Lower lobe of right lung (tissue), 2 donors: Measurements from ENCODE around the gene MAN2B2. TPM values are rescaled to one million over a fixed set of nuclear protein-coding genes. Genes with fewer than 3 reads are reported as not detected.

Experiments
- ATAC-seq, 2 donors: fragments of 200-7000 bp; cut with Tn5 transposase; one replicate each; pipeline ENCODE4 v1.9.1; 2020 to 2022; ENCODE audit warnings: mild to moderate bottlenecking in 2 of 2, moderate library complexity in 2 of 2
- DNase-seq: peaks from one replicate; pipeline ENCODE4 v3.0.0-alpha.2; 2020
- H3K27ac ChIP-seq: fragments of 200-600 bp; one replicate; pipeline ENCODE4 v1.8.0; 2022
- H3K27me3 ChIP-seq: fragments of 200-600 bp; one replicate; pipeline ENCODE4 v1.8.0; 2022; ENCODE audit warnings: low read depth
- H3K36me3 ChIP-seq: fragments of 200-600 bp; one replicate; pipeline ENCODE4 v1.8.0; 2022; ENCODE audit warnings: mild to moderate bottlenecking
- H3K4me1 ChIP-seq: fragments of 200-600 bp; one replicate; pipeline ENCODE4 v1.8.0; 2022
- H3K4me3 ChIP-seq: fragments of 200-600 bp; one replicate; pipeline ENCODE4 v1.8.0; 2022; ENCODE audit warnings: mild to moderate bottlenecking
- H3K9me3 ChIP-seq: fragments of 200-600 bp; one replicate; pipeline ENCODE4 v1.8.0; 2022
- CTCF ChIP-seq: fragments of 200-600 bp; IDR thresholded peaks from one replicate; pipeline ENCODE4 v1.8.0; 2022; ENCODE audit warnings: antibody characterized with exemption, mild to moderate bottlenecking
- intact Hi-C: fragments of 100-400 bp; cut with DNase I; formaldehyde crosslinking; loops from one replicate; pipeline ENCODE4 v1.11.0; 2022
- total RNA-seq: library from RNA; stranded (reverse); fragmentation: NEBNext Ultra II Directional; extraction: Animal tissue kit (Norgen Biotek cat#: 25700); gene quantifications from one replicate; pipeline ENCODE4 v1.2.1, GENCODE V29; 2021
- donor health status: DM: no; HTN: yes; CAD: no; lungs with severe emphysema.

The MAN2B2 gene
- total RNA-seq, 1 donor from 2014 or later, result 41.2 TPM

DNA sequence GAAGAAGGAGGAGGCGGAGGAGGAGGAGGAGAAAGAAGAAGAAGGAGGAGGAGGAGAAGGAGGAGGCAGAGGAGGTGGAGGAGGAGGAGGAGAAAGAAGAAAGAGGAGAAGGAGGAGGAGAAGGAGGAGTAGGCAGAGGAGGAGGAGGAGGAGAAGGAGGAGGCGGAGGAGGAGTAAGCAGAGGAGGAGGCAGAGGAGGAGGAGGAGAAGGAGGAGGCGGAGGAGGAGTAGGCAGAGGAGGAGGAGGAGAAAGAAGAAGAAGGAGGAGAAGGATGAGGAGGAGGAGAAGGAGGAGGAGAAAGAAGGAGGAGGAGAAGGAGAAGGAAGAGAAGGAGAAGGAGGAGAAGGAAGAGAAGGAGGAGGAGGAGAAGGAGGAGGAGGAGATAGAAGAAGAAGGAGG, 85.4 kb downstream of the MAN2B2 start:
- H3K4me1 ChIP-seq, result peaks cover 24% of the 10 kb centered on the region
- ATAC-seq, result no peak
- H3K27me3 ChIP-seq, result peaks cover 24% of the 10 kb centered on the region
- H3K4me3 ChIP-seq, result no peak overlapping the region
- H3K9me3 ChIP-seq, result no peaks in the 10 kb centered on the region
- DNase-seq, result no peak
- TF ChIP-seq CTCF, result no peak
- H3K36me3 ChIP-seq, result no peaks in the 10 kb centered on the region
- intact Hi-C loops, result no loop called here
- no peak overlapping the region for H3K27ac ChIP-seq

DNA sequence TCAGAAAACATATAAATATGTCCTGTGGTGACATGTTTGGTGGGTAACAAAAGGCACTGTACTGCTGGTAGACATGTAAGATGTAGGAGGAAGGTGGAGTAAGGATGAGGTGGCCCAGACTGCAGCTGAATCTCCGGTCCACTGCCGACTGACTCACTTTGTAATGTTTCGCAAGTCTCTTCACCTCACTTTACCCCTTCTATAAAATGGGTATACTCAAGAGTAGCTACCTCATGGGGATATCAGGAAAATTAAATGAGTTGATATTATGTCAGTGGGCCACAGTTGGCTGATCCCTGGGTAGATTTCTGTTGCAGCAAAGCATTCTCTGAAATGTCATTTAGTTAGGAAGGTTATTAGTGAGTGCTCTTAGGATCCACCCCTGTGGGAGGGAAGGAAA, 87.6 kb downstream of the MAN2B2 start:
- no peak for TF ChIP-seq CTCF
- no peak overlapping the region for H3K27ac ChIP-seq
- no peaks in the 10 kb centered on the region for H3K36me3 ChIP-seq
- ATAC-seq (no peak), DNase-seq (no peak)
- no peaks in the 10 kb centered on the region for H3K9me3 ChIP-seq
- peaks cover 28% of the 10 kb centered on the region for H3K27me3 ChIP-seq
- intact Hi-C loops, result no loop called here
- peaks cover 24% of the 10 kb centered on the region for H3K4me1 ChIP-seq
- H3K4me3 ChIP-seq, result no peak overlapping the region

DNA sequence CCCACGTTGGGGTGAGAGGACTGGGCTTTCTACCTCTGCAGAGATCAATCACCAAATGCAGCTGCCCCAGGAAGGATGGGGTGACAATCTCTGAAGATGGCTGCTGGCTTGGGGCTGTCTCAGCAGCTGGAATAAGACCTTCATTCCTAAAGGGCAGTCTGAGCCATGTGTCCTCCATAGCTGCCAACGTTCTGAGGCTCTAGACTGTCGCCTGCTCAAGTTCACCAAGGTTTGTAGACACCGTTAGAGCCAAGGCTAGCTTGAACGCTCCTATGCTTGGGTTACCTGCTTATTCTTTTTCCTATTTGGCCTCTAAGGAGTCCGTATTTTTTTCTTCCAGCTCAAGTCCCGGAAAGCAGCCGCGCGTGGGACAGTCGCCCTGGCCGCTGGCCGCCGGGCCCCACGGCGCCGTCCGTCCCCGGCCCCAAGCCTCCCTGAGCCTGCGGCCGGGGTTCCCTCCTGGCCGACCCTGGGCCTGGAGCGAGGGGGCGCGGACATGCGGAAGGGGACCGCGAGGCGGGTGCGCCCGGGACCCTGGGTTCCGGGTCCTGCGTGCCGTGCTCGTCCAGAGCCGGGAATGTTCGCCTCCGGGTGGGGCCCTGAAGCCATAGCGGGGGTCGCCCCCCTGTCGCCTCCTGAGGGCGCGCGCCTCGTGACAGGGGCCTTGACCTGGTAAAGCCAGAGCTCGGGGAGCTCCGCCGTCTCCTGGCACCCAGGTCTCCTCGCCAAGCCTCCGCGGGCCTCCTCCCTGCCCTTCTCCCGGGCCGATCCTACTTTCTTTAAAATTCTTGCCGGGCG, 88.8 kb downstream of the MAN2B2 start:
- intact Hi-C loops, result no loop called here
- ATAC-seq (peak in 1 of 2 donors; percentile 29), DNase-seq (no peak)
- Histone ChIP-seq H3K27ac (no peak overlapping the region), H3K4me1 (peaks cover 19% of the 10 kb centered on the region), H3K27me3 (peaks cover 28% of the 10 kb centered on the region), H3K4me3 (peak overlapping the region; percentile 38), H3K9me3 (no peaks in the 10 kb centered on the region), H3K36me3 (no peaks in the 10 kb centered on the region)
- TF ChIP-seq CTCF, result no peak

GRCh38 chr4:6665320-6665654, 90.3 kb downstream of the MAN2B2 start:
- intact Hi-C loops, result no loop called here
- ATAC-seq, result no peak

DNA sequence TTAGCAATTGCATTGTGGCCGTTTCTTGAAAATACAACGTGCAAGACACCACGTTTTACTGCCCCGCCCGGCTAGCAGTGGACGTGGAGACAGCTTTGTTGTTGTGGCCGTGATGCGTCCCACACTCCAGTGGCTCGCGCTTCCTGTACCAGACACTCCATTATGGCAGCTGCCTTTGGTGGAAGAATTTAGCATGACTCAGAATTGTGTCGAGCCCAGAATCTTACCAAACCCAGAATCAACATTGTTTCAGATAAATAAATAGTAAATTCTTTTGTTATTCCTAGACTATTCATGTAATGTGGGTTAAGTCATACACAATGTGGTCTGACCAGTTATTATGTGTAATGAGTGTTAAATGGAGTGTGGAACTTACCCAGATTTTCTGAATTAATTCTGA, 93.4 kb downstream of the MAN2B2 start:
- H3K27ac ChIP-seq, result no peak overlapping the region
- intact Hi-C loops, result no loop called here
- H3K4me1 ChIP-seq, result peaks cover 13% of the 10 kb centered on the region
- no peak overlapping the region for H3K4me3 ChIP-seq
- no peaks in the 10 kb centered on the region for H3K36me3 ChIP-seq
- ATAC-seq (no peak), DNase-seq (no peak)
- no peaks in the 10 kb centered on the region for H3K9me3 ChIP-seq
- H3K27me3 ChIP-seq, result peaks cover 21% of the 10 kb centered on the region
- no peak for TF ChIP-seq CTCF

More at GRCh38 chr4:6665320-6665654, 90.3 kb downstream of the MAN2B2 start:
- no peak for TF ChIP-seq CTCF
- Histone ChIP-seq H3K27ac (no peak overlapping the region), H3K27me3 (peaks cover 24% of the 10 kb centered on the region), H3K36me3 (no peaks in the 10 kb centered on the region), H3K4me1 (peaks cover 13% of the 10 kb centered on the region), H3K4me3 (no peak overlapping the region), H3K9me3 (no peaks in the 10 kb centered on the region)
- DNase-seq, result no peak
